ENCODE results near the gene FAM131A.

DNA sequence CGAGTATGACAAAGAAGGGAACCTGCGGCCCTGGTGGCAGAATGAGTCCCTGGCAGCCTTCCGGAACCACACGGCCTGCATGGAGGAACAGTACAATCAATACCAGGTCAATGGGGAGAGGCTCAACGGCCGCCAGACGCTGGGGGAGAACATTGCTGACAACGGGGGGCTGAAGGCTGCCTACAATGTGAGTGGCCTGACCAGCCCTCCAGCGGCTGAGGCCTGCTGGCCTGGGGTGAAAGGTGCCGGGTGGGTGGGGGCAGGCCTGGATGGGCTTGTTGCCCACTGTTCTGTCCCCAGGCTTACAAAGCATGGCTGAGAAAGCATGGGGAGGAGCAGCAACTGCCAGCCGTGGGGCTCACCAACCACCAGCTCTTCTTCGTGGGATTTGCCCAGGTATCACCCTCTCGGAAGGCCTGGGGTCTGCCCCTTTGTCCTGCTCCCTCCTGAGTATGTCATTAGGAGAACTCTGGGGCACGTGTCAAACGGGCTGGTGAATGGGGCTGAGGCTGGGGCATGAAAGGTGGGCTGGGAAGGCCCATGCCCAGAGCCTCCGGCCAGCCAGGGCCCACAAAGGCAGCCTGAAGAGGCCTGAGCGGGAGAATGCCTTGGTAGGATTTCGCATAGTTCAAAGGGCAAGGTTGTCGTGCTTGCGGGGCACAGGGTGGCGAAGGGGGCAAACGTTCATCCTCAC is 46.2 kb upstream of the FAM131A start:
- TF ChIP-seq, protein P1, sequence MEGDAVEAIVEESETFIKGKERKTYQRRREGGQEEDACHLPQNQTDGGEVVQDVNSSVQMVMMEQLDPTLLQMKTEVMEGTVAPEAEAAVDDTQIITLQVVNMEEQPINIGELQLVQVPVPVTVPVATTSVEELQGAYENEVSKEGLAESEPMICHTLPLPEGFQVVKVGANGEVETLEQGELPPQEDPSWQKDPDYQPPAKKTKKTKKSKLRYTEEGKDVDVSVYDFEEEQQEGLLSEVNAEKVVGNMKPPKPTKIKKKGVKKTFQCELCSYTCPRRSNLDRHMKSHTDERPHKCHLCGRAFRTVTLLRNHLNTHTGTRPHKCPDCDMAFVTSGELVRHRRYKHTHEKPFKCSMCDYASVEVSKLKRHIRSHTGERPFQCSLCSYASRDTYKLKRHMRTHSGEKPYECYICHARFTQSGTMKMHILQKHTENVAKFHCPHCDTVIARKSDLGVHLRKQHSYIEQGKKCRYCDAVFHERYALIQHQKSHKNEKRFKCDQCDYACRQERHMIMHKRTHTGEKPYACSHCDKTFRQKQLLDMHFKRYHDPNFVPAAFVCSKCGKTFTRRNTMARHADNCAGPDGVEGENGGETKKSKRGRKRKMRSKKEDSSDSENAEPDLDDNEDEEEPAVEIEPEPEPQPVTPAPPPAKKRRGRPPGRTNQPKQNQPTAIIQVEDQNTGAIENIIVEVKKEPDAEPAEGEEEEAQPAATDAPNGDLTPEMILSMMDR (tag by site-specific recombination; IDR thresholded peaks at IDR 0.05) = no peak
- TF ChIP-seq HOXA7 (CRISPR knock-in tag; IDR thresholded peaks at IDR 0.05; ENCODE audit: borderline replicate concordance) (no peak), HOXD13 (CRISPR knock-in tag; IDR thresholded peaks at IDR 0.05; ENCODE audit: borderline replicate concordance) (no peak), ZSCAN23 (tag by site-specific recombination; IDR thresholded peaks at IDR 0.05) (no peak), YY1 (tag by site-specific recombination; IDR thresholded peaks at IDR 0.05) (no peak), BCL11A (tag by site-specific recombination; IDR thresholded peaks at IDR 0.05; ENCODE audit: low read depth) (no peak), ZNF274 (IDR thresholded peaks at IDR 0.05; ENCODE audit: low read length) (no peak), ZNF274 (tag by site-specific recombination; IDR thresholded peaks at IDR 0.05; ENCODE audit: borderline replicate concordance) (no peak), ZNF791 (tag by site-specific recombination; IDR thresholded peaks at IDR 0.05) (no peak)
- TF ChIP-seq, protein P2, sequence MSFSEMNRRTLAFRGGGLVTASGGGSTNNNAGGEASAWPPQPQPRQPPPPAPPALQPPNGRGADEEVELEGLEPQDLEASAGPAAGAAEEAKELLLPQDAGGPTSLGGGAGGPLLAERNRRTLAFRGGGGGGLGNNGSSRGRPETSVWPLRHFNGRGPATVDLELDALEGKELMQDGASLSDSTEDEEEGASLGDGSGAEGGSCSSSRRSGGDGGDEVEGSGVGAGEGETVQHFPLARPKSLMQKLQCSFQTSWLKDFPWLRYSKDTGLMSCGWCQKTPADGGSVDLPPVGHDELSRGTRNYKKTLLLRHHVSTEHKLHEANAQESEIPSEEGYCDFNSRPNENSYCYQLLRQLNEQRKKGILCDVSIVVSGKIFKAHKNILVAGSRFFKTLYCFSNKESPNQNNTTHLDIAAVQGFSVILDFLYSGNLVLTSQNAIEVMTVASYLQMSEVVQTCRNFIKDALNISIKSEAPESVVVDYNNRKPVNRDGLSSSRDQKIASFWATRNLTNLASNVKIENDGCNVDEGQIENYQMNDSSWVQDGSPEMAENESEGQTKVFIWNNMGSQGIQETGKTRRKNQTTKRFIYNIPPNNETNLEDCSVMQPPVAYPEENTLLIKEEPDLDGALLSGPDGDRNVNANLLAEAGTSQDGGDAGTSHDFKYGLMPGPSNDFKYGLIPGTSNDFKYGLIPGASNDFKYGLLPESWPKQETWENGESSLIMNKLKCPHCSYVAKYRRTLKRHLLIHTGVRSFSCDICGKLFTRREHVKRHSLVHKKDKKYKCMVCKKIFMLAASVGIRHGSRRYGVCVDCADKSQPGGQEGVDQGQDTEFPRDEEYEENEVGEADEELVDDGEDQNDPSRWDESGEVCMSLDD (tag by site-specific recombination; IDR thresholded peaks at IDR 0.05) = no peak
- TF ChIP-seq, protein P3, sequence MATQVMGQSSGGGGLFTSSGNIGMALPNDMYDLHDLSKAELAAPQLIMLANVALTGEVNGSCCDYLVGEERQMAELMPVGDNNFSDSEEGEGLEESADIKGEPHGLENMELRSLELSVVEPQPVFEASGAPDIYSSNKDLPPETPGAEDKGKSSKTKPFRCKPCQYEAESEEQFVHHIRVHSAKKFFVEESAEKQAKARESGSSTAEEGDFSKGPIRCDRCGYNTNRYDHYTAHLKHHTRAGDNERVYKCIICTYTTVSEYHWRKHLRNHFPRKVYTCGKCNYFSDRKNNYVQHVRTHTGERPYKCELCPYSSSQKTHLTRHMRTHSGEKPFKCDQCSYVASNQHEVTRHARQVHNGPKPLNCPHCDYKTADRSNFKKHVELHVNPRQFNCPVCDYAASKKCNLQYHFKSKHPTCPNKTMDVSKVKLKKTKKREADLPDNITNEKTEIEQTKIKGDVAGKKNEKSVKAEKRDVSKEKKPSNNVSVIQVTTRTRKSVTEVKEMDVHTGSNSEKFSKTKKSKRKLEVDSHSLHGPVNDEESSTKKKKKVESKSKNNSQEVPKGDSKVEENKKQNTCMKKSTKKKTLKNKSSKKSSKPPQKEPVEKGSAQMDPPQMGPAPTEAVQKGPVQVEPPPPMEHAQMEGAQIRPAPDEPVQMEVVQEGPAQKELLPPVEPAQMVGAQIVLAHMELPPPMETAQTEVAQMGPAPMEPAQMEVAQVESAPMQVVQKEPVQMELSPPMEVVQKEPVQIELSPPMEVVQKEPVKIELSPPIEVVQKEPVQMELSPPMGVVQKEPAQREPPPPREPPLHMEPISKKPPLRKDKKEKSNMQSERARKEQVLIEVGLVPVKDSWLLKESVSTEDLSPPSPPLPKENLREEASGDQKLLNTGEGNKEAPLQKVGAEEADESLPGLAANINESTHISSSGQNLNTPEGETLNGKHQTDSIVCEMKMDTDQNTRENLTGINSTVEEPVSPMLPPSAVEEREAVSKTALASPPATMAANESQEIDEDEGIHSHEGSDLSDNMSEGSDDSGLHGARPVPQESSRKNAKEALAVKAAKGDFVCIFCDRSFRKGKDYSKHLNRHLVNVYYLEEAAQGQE (tag by site-specific recombination; IDR thresholded peaks at IDR 0.05) = no peak
